Breast epithelium (tissue), 3 donors: Measurements from ENCODE around the gene ACBD4.

Experiments used
- POLR2A ChIP-seq: fragments of 450-650 bp; IDR thresholded peaks from one replicate; pipeline ENCODE4 v1.6.1; 2016; ENCODE audit warnings: antibody characterized with exemption, mild to moderate bottlenecking, moderate library complexity
- POLR2AphosphoS5 ChIP-seq, 3 donors: sonication (generic); formaldehyde crosslinking; IDR thresholded peaks; one replicate each; pipeline ENCODE4 v1.6.1; 2017; ENCODE audit warnings: antibody characterized with exemption in 3 of 3
- TF ChIP-seq, protein P1 (sequence below), 3 donors: fragments of 450-650 bp; IDR thresholded peaks; one replicate each; pipeline ENCODE4 v1.5.1; 2016 to 2017; ENCODE audit warnings: antibody characterized with exemption in 3 of 3, mild to moderate bottlenecking in 3 of 3, moderate library complexity in 3 of 3

DNA sequence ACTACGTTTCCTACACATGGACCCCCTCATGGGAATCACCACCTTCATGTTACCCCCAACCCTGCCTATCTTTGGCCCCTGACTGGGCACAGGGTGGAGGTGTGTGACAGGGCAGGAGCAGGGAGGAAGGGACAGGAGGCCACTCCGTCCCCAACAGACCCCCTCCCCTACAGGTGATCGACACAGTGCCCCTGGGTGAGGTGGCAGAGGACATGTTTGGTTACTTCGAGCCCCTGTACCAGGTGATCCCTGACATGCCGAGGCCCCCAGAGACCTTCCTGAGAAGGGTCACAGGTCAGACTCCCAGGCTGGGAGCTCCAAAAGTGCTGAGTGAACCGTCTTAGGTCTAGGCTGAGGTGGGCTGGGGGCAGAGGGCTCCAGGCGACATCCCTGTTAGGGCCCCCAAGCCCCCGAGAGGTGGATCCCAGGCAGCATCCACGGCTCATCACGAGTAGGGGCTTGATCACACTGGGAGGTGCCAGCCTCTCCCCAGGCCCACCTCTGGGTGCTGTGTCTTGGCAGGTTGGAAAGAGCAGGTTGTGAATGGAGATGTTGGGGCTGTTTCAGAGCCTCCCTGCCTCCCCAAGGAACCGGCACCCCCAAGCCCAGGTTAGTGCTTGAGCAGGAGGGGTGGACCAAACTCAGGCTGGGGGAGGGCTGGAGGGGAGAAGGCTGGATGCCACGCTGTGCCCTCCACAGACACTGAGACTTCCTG is 1.5 kb downstream of the ACBD4 start:
- TF ChIP-seq, protein P1, sequence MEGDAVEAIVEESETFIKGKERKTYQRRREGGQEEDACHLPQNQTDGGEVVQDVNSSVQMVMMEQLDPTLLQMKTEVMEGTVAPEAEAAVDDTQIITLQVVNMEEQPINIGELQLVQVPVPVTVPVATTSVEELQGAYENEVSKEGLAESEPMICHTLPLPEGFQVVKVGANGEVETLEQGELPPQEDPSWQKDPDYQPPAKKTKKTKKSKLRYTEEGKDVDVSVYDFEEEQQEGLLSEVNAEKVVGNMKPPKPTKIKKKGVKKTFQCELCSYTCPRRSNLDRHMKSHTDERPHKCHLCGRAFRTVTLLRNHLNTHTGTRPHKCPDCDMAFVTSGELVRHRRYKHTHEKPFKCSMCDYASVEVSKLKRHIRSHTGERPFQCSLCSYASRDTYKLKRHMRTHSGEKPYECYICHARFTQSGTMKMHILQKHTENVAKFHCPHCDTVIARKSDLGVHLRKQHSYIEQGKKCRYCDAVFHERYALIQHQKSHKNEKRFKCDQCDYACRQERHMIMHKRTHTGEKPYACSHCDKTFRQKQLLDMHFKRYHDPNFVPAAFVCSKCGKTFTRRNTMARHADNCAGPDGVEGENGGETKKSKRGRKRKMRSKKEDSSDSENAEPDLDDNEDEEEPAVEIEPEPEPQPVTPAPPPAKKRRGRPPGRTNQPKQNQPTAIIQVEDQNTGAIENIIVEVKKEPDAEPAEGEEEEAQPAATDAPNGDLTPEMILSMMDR (IDR thresholded peaks at IDR 0.05) = no peak
- TF ChIP-seq POLR2AphosphoS5 (IDR thresholded peaks at IDR 0.05) = no peak
- no peak for TF ChIP-seq POLR2A
